A549 (cell line): ENCODE measurements around the gene DISP3. TPM values are rescaled to one million over a fixed set of nuclear protein-coding genes. Genes with fewer than 3 reads are reported as not detected.

Source experiments
- ATAC-seq, 2 experiments: fragments of 200-7000 bp in 1 of 2; fragments of >200 bp in 1 of 2; cut with Nextera tagmentation in 1 of 2; cut with Tn5 transposase in 1 of 2; 3 replicates each; pipeline versions ENCODE4 v1.8.0 to v1.9.1; 2018 to 2020; ENCODE audit warnings: mild to moderate bottlenecking in 1 of 2, moderate library complexity in 1 of 2
- CTCF ChIA-PET: fragments of 300-600 bp; sonication (Branson Sonifier 250); formaldehyde crosslinking; extraction: SDS; loops from one replicate; lab custom pipeline; 2021; ENCODE audit warnings: antibody characterized with exemption, inconsistent platforms; lab: Yijun Ruan, JAX
- POLR2A ChIA-PET: fragments of 350-600 bp; formaldehyde crosslinking; extraction: SDS; loops from one replicate; lab custom pipeline; 2021; ENCODE audit warnings: antibody characterized with exemption, inconsistent platforms; lab: Yijun Ruan, JAX
- DNase-seq, 2 experiments: peaks; one replicate each; pipeline versions ENCODE4 v3.0.0 to v3.0.0-alpha.2; 2011 to 2016; ENCODE audit warnings: low read depth in 1 of 2, low spot score in 1 of 2
- FAIRE-seq: peaks from 2 replicates; lab custom pipeline; 2011; peaks lifted over from hg19 to GRCh38; lab: Jason Lieb, UNC
- H3K27ac ChIP-seq, 2 experiments: fragments of >200 bp; sonication (Bioruptor Twin); formaldehyde crosslinking; 3 replicates each; pipeline ENCODE4 v1.5.1; 2016 to 2017
- H3K4me1 ChIP-seq: fragments of >200 bp; sonication (Bioruptor Twin); formaldehyde crosslinking; 3 replicates; pipeline ENCODE4 v1.6.1; 2016
- H3K4me2 ChIP-seq: fragments of >200 bp; sonication (Bioruptor Twin); formaldehyde crosslinking; 3 replicates; pipeline ENCODE4 v1.6.1; 2016
- H3K4me3 ChIP-seq: fragments of >200 bp; sonication (Bioruptor Twin); formaldehyde crosslinking; 3 replicates; pipeline ENCODE4 v1.5.1; 2016
- H3K9me3 ChIP-seq: fragments of >200 bp; sonication (Bioruptor Twin); formaldehyde crosslinking; 3 replicates; pipeline ENCODE4 v1.6.1; 2016
- CBX2 ChIP-seq: fragments of 200-600 bp; sonication (generic); IDR thresholded peaks from 2 replicates; pipeline ENCODE4 v1.6.1; 2016; ENCODE audit warnings: low read depth, mild to moderate bottlenecking, borderline replicate concordance
- CHD2 ChIP-seq: fragments of 150-350 bp; IDR thresholded peaks from 2 replicates; pipeline ENCODE4 v1.6.1; 2014; ENCODE audit warnings: low read length; ENCODE audit not compliant: partially characterized antibody
- CHD4 ChIP-seq: fragments of 200-600 bp; sonication (generic); IDR thresholded peaks from 2 replicates; pipeline ENCODE4 v1.6.1; 2016; ENCODE audit warnings: antibody characterized with exemption, mild to moderate bottlenecking, borderline replicate concordance
- EHF ChIP-seq: fragments of 250-450 bp; sonication (Bioruptor Pico); IDR thresholded peaks from 2 replicates; pipeline ENCODE4 v1.5.0; 2020; ENCODE audit warnings: mild to moderate bottlenecking
- EHMT2 ChIP-seq: fragments of 200-600 bp; sonication (generic); IDR thresholded peaks from 2 replicates; pipeline ENCODE4 v1.6.1; 2016; ENCODE audit warnings: antibody characterized with exemption, low read depth, mild to moderate bottlenecking, moderate library complexity
- FOSB ChIP-seq: fragments of 250-450 bp; sonication (Bioruptor Pico); IDR thresholded peaks from 2 replicates; pipeline ENCODE4 v1.5.0; 2020; ENCODE audit warnings: mild to moderate bottlenecking, moderate library complexity
- FOSL2 ChIP-seq, 2 experiments: fragments of 450-650 bp in 1 of 2; fragments of >200 bp in 1 of 2; sonication (Bioruptor Twin) in 1 of 2; formaldehyde crosslinking; IDR thresholded peaks; 2 replicates each; pipeline versions ENCODE4 v1.5.0 to v1.6.1; 2016 to 2020; ENCODE audit warnings: mild to moderate bottlenecking in 1 of 2, moderate library complexity in 1 of 2
- HDAC2 ChIP-seq: fragments of 200-600 bp; sonication (generic); IDR thresholded peaks from 2 replicates; pipeline ENCODE4 v1.6.1; 2016
- HEYL ChIP-seq: fragments of 250-450 bp; sonication (Bioruptor Pico); IDR thresholded peaks from 2 replicates; pipeline ENCODE4 v1.8.0; 2021; ENCODE audit warnings: mild to moderate bottlenecking, moderate library complexity
- HOXB13 ChIP-seq: fragments of 250-450 bp; sonication (Bioruptor Pico); IDR thresholded peaks from 2 replicates; pipeline ENCODE4 v1.5.0; 2020; ENCODE audit warnings: low read depth, mild to moderate bottlenecking, moderate library complexity
- HOXB5 ChIP-seq: fragments of 250-450 bp; sonication (Bioruptor Pico); IDR thresholded peaks from 2 replicates; pipeline ENCODE4 v1.5.0; 2020; ENCODE audit warnings: mild to moderate bottlenecking, moderate library complexity
- KDM1A ChIP-seq: fragments of 200-600 bp; sonication (generic); IDR thresholded peaks from 2 replicates; pipeline ENCODE4 v1.6.1; 2016; ENCODE audit warnings: low read depth, mild to moderate bottlenecking
- KDM5A ChIP-seq: fragments of 200-600 bp; sonication (generic); IDR thresholded peaks from 2 replicates; pipeline ENCODE4 v1.6.1; 2016; ENCODE audit warnings: antibody characterized with exemption, mild to moderate bottlenecking
- MAZ ChIP-seq: fragments of 150-350 bp; IDR thresholded peaks from 2 replicates; pipeline ENCODE4 v1.6.1; 2014; ENCODE audit warnings: antibody characterized with exemption, low read depth, low read length, borderline replicate concordance
- MYC ChIP-seq: IDR thresholded peaks from 2 replicates; pipeline ENCODE4 v1.6.1; 2012; ENCODE audit warnings: mild to moderate bottlenecking, inconsistent platforms, low read length, improper control_type of control experiment, borderline replicate concordance
- NPAS2 ChIP-seq: fragments of 250-450 bp; sonication (Bioruptor Pico); IDR thresholded peaks from 2 replicates; pipeline ENCODE4 v1.8.0; 2022; ENCODE audit warnings: mild to moderate bottlenecking, moderate library complexity, borderline replicate concordance
- POLR2A ChIP-seq: IDR thresholded peaks from 2 replicates; pipeline ENCODE4 v1.6.1; 2012; ENCODE audit warnings: mild to moderate bottlenecking, low read length
- RAD21 ChIP-seq, 2 experiments: fragments of >200 bp in 1 of 2; sonication (Bioruptor Twin) in 1 of 2; formaldehyde crosslinking in 1 of 2; IDR thresholded peaks in 1 of 2; conservative IDR thresholded peaks in 1 of 2; 2 replicates in 1 of 2; 3 replicates in 1 of 2; pipeline ENCODE4 v1.6.1; 2012 to 2018; ENCODE audit warnings: inconsistent platforms in 1 of 2
- RARB ChIP-seq: fragments of 250-450 bp; sonication (Bioruptor Pico); IDR thresholded peaks from 2 replicates; pipeline ENCODE4 v1.8.0; 2021; ENCODE audit warnings: mild to moderate bottlenecking, moderate library complexity
- RCOR1 ChIP-seq: fragments of 150-350 bp; IDR thresholded peaks from 2 replicates; pipeline ENCODE4 v1.6.1; 2014; ENCODE audit warnings: antibody characterized with exemption, low read length, low read depth
- RNF2 ChIP-seq: fragments of 200-600 bp; sonication (generic); IDR thresholded peaks from 2 replicates; pipeline ENCODE4 v1.6.1; 2016; ENCODE audit warnings: low read depth, mild to moderate bottlenecking, antibody characterized with exemption, moderate library complexity, borderline replicate concordance
- SMC3 ChIP-seq: fragments of >200 bp; sonication (Bioruptor Twin); formaldehyde crosslinking; IDR thresholded peaks from 3 replicates; pipeline ENCODE4 v1.6.1; 2018; ENCODE audit warnings: inconsistent platforms
- TFCP2L1 ChIP-seq: fragments of 250-450 bp; sonication (Bioruptor Pico); IDR thresholded peaks from 2 replicates; pipeline ENCODE4 v1.5.0; 2021; ENCODE audit warnings: mild to moderate bottlenecking
- ZNF302 ChIP-seq: fragments of 250-450 bp; sonication (Bioruptor Pico); IDR thresholded peaks from 2 replicates; pipeline ENCODE4 v1.9.0; 2021; ENCODE audit warnings: inconsistent platforms, mild to moderate bottlenecking, moderate library complexity
- WGBS: methylation state at CpG from one replicate; pipeline ENCODE4 v1.1.6; 2017; ENCODE audit errors: missing lambda C conversion rate; 5-methylcytosine and 5-hydroxymethylcytosine counted together
- polyA plus RNA-seq, 4 experiments: library from polyadenylated mRNA; depleted of rRNA in 3 of 4; stranded (reverse); fragments of >200 nt; fragmentation: RNase III in 1 of 4; extraction: RNeasy Plus Mini Kit Qiagen cat#74134 plus additional on column Dnase treatment in 1 of 4; gene quantifications; 2 replicates in 3 of 4; 3 replicates in 1 of 4; pipeline ENCODE4 v1.2.3, GENCODE V29; 2011 to 2017
- TF ChIP-seq, protein P1 (sequence below): fragments of 250-450 bp; sonication (Bioruptor Pico); IDR thresholded peaks from 2 replicates; pipeline ENCODE4 v1.5.0; 2020; ENCODE audit warnings: low read depth, mild to moderate bottlenecking, moderate library complexity
- TF ChIP-seq, protein P2 (sequence below): fragments of >200 bp; sonication (Bioruptor Twin); formaldehyde crosslinking; IDR thresholded peaks from 3 replicates; pipeline ENCODE4 v1.5.1; 2016
- TF ChIP-seq, protein P3 (sequence below): fragments of 200-600 bp; sonication (generic); IDR thresholded peaks from 2 replicates; pipeline ENCODE4 v1.6.1; 2016; ENCODE audit warnings: antibody characterized with exemption, mild to moderate bottlenecking, moderate library complexity
- TF ChIP-seq, protein P4 (sequence below): fragments of 250-450 bp; sonication (Bioruptor Pico); IDR thresholded peaks from 2 replicates; pipeline ENCODE4 v1.5.0; 2021; ENCODE audit warnings: mild to moderate bottlenecking, moderate library complexity, borderline replicate concordance

The DISP3 gene
- polyA plus RNA-seq, 2 of the 4 experiments (the other 2 are of a cell fraction): 0.09 to 0.22 TPM

DNA sequence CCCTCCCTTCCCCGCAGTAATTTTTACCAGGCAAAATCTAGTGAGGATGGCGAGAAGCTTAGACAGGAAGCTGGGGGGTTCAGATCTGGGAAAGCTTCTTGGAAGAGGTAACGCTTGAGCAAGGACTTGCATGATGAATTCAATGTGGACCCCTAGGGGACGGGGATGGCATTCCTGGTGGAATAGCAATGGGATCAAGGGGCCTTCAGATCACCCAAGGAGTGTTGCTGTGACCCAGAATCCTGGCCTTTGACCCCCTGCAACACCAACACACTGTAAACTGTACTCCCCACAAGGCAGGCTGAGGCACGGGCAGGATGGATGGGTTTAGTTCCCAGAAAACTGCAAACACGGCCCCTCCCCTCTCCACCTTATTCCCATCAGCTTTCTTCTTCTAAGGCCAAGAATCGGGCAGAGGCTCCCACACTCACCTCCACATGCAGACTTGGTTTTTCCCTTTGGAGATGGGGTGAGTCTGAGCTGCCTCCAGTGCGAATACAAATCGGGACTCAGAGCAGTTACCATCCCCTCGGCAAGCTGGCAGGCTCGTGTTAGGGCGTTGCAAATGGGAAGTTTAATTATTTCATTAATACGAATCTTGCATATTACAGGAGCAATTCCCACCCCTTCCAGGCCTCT, 20.1 kb downstream of the DISP3 start:
- ATAC-seq: no peak
- H3K27ac ChIP-seq: no peak overlapping the region
- CTCF ChIA-PET: no interaction called here
- POLR2A ChIA-PET: no interaction called here
- H3K4me1 ChIP-seq: no peaks in the 10 kb centered on the region
- no peak overlapping the region for H3K4me2 ChIP-seq
- TF ChIP-seq KDM1A (no peak), TFCP2L1 (CRISPR knock-in tag) (no peak), HOXB13 (CRISPR knock-in tag) (no peak), FOSL2 (IDR thresholded peaks at IDR 0.05) (no peak), FOSL2 (CRISPR knock-in tag; IDR thresholded peaks at IDR 0.05) (no peak), RAD21 (conservative IDR thresholded peaks at IDR 0.05 in 1 of 2, IDR thresholded peaks at IDR 0.05 in 1 of 2) (no peak), CHD4 (no peak), RNF2 (no peak), RCOR1 (no peak), HDAC2 (no peak), SMC3 (no peak), RARB (CRISPR knock-in tag) (no peak), FOSB (CRISPR knock-in tag) (no peak), HEYL (no peak), MAZ (no peak), NPAS2 (no peak), CHD2 (no peak), KDM5A (no peak)
- TF ChIP-seq, protein P1, sequence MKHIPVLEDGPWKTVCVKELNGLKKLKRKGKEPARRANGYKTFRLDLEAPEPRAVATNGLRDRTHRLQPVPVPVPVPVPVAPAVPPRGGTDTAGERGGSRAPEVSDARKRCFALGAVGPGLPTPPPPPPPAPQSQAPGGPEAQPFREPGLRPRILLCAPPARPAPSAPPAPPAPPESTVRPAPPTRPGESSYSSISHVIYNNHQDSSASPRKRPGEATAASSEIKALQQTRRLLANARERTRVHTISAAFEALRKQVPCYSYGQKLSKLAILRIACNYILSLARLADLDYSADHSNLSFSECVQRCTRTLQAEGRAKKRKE (CRISPR knock-in tag): no peak
- TF ChIP-seq, protein P2, sequence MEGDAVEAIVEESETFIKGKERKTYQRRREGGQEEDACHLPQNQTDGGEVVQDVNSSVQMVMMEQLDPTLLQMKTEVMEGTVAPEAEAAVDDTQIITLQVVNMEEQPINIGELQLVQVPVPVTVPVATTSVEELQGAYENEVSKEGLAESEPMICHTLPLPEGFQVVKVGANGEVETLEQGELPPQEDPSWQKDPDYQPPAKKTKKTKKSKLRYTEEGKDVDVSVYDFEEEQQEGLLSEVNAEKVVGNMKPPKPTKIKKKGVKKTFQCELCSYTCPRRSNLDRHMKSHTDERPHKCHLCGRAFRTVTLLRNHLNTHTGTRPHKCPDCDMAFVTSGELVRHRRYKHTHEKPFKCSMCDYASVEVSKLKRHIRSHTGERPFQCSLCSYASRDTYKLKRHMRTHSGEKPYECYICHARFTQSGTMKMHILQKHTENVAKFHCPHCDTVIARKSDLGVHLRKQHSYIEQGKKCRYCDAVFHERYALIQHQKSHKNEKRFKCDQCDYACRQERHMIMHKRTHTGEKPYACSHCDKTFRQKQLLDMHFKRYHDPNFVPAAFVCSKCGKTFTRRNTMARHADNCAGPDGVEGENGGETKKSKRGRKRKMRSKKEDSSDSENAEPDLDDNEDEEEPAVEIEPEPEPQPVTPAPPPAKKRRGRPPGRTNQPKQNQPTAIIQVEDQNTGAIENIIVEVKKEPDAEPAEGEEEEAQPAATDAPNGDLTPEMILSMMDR: no peak
- no peak for FAIRE-seq
- H3K9me3 ChIP-seq: peaks cover under 1% of the 10 kb centered on the region; the same call in 1 of the 3 replicates
- 26% methylated on average over 13 of the region's 13 CpGs for WGBS
- H3K4me3 ChIP-seq: no peak overlapping the region
- DNase-seq: no peak

DNA sequence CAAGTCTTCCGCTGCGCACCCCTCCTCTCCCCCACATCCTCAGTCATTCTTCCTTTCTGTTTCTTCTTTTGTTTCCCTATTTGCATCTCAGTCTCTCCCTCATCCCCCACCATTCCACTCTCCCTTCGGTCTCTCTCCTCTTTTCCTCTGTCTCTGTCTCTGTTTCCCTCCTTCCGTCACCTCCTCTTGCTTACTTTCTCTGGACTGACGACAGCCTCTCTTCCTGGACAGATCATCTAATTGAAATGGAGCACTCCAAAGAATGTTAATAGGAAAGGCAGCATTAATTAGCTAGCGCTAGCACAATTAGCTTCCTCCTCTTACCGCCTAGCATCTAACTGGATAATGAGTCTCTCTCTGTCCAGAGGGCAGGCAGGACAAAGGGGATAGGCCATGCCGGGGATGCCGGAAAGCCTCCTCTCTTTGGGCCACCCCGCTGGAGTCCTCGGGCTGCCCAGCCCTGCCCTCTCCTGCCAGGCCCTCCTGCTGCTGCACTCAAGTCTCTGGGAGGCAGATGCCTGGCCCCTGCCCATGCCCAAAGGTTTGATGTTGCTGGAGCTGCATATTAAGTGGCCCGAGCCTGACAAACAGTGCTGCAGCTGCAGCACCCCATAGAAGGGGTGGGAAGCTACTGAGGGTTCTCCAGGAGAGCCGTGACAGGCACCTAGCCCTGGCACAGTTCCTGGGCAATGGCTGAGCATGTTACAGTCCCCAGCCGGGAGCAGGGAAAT, 20.8 kb downstream of the DISP3 start:
- Histone ChIP-seq H3K9me3 (peaks cover 5% of the 10 kb centered on the region; the same call in 2 of the 3 replicates), H3K4me1 (no peaks in the 10 kb centered on the region), H3K4me3 (no peak overlapping the region), H3K4me2 (no peak overlapping the region), H3K27ac (no peak overlapping the region)
- no peak; a peak in 1 of 6 replicates for ATAC-seq
- DNase-seq: no peak
- POLR2A ChIA-PET: no interaction called here
- no peak for FAIRE-seq
- 44% methylated on average over 10 of the region's 14 CpGs for WGBS
- CTCF ChIA-PET: no interaction called here
- TF ChIP-seq ZNF302 (no peak), EHF (no peak), KDM1A (no peak), HOXB13 (CRISPR knock-in tag) (no peak), MYC (no peak), CBX2 (no peak), HOXB5 (CRISPR knock-in tag) (no peak), POLR2A (no peak), EHMT2 (no peak), RCOR1 (no peak)
- TF ChIP-seq, protein P3, sequence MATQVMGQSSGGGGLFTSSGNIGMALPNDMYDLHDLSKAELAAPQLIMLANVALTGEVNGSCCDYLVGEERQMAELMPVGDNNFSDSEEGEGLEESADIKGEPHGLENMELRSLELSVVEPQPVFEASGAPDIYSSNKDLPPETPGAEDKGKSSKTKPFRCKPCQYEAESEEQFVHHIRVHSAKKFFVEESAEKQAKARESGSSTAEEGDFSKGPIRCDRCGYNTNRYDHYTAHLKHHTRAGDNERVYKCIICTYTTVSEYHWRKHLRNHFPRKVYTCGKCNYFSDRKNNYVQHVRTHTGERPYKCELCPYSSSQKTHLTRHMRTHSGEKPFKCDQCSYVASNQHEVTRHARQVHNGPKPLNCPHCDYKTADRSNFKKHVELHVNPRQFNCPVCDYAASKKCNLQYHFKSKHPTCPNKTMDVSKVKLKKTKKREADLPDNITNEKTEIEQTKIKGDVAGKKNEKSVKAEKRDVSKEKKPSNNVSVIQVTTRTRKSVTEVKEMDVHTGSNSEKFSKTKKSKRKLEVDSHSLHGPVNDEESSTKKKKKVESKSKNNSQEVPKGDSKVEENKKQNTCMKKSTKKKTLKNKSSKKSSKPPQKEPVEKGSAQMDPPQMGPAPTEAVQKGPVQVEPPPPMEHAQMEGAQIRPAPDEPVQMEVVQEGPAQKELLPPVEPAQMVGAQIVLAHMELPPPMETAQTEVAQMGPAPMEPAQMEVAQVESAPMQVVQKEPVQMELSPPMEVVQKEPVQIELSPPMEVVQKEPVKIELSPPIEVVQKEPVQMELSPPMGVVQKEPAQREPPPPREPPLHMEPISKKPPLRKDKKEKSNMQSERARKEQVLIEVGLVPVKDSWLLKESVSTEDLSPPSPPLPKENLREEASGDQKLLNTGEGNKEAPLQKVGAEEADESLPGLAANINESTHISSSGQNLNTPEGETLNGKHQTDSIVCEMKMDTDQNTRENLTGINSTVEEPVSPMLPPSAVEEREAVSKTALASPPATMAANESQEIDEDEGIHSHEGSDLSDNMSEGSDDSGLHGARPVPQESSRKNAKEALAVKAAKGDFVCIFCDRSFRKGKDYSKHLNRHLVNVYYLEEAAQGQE: no peak
- TF ChIP-seq, protein P4, sequence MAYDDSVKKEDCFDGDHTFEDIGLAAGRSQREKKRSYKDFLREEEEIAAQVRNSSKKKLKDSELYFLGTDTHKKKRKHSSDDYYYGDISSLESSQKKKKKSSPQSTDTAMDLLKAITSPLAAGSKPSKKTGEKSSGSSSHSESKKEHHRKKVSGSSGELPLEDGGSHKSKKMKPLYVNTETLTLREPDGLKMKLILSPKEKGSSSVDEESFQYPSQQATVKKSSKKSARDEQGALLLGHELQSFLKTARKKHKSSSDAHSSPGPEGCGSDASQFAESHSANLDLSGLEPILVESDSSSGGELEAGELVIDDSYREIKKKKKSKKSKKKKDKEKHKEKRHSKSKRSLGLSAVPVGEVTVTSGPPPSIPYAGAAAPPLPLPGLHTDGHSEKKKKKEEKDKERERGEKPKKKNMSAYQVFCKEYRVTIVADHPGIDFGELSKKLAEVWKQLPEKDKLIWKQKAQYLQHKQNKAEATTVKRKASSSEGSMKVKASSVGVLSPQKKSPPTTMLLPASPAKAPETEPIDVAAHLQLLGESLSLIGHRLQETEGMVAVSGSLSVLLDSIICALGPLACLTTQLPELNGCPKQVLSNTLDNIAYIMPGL (CRISPR knock-in tag): no peak
